Astrocyte of the spinal cord (primary cell): Measurements from ENCODE around the gene ARF1.
A peak's percentile ranks its signal among the peaks of the same experiment; 100 is the strongest.

Source experiments
- DNase-seq: peaks from one replicate; pipeline ENCODE4 v3.0.0; 2011; ENCODE audit warnings: low read depth, low spot score
- H3K4me3 ChIP-seq: 2 replicates; pipeline ENCODE4 v1.5.1; 2011; ENCODE audit warnings: low read depth, mild to moderate bottlenecking, low read length, moderate library complexity
- CTCF ChIP-seq: IDR thresholded peaks from 2 replicates; pipeline ENCODE4 v1.5.1; 2012; ENCODE audit warnings: low read depth, mild to moderate bottlenecking, low read length, inconsistent platforms
- in situ Hi-C: cut with HindIII; loops from 2 replicates; pipeline ENCODE4 v1.10.0; 2017; ENCODE audit warnings: low sequenced_read_pairs

ARF1 gene

GRCh38 chr1:228098323-228098931, 15.9 kb downstream of the ARF1 start:
- in situ Hi-C loops = no loop called here
- DNase-seq = no peak
- no peak for TF ChIP-seq CTCF
- no peak overlapping the region for H3K4me3 ChIP-seq

GRCh38 chr1:228099331-228099732, 16.8 kb downstream of the ARF1 start:
- no peak overlapping the region for H3K4me3 ChIP-seq
- DNase-seq = no peak

GRCh38 chr1:228100822-228101613, 18.5 kb downstream of the ARF1 start:
- in situ Hi-C loops = no loop called here
- TF ChIP-seq CTCF = no peak
- H3K4me3 ChIP-seq = no peak overlapping the region
- no peak for DNase-seq

More at GRCh38 chr1:228099331-228099732, 16.8 kb downstream of the ARF1 start:
- in situ Hi-C loops = no loop called here
- TF ChIP-seq CTCF = no peak

- TF ChIP-seq CTCF = no peak
- peak overlapping the region; percentile 75 for H3K4me3 ChIP-seq
- no peak for DNase-seq
- in situ Hi-C loops = no loop called here
Observed at GRCh38 chr1:228101614-228101993, 19.1 kb downstream of the ARF1 start.

- in situ Hi-C loops = no loop called here
- no peak for DNase-seq
Observed at GRCh38 chr1:228101994-228102790, 19.7 kb downstream of the ARF1 start.

More at GRCh38 chr1:228101994-228102790, 19.7 kb downstream of the ARF1 start:
- peak overlapping the region; percentile 75 for H3K4me3 ChIP-seq
- TF ChIP-seq CTCF = peak; percentile 28
